ENCODE results near the gene CXXC5. TPM values are rescaled to one million over a fixed set of nuclear protein-coding genes. Genes with fewer than 3 reads are reported as not detected.

CXXC5 gene
- total and polyA plus RNA-seq, 9 of the 15 experiments (the other 6 are each of a cell fraction or from before 2014, with no cell fraction given), result 1.9 to 123 (median 45.8) TPM

GRCh38 chr5:139651043-139651834 is 3.1 kb downstream of the CXXC5 start (continued):
- TF ChIP-seq TFAP4 (CRISPR knock-in tag; IDR thresholded peaks at IDR 0.05; ENCODE audit: borderline replicate concordance) (peak; percentile 92), ZNF507 (tag; conservative IDR thresholded peaks at IDR 0.05) (no peak), SMARCE1 (IDR thresholded peaks at IDR 0.05) (no peak), ZFP30 (CRISPR knock-in tag; IDR thresholded peaks at IDR 0.05; ENCODE audit: borderline replicate concordance) (no peak), ERF (CRISPR knock-in tag; IDR thresholded peaks at IDR 0.05) (no peak), NCOA2 (IDR thresholded peaks at IDR 0.05; ENCODE audit: partially characterized antibody in 2 of 2) (no peak), SPI1 (IDR thresholded peaks at IDR 0.05; ENCODE audit: borderline replicate concordance, low read depth, low read length) (no peak), ZNF699 (CRISPR knock-in tag; IDR thresholded peaks at IDR 0.05; ENCODE audit: insufficient replicate concordance) (no peak), TCF7 (IDR thresholded peaks at IDR 0.05; ENCODE audit: borderline replicate concordance) (no peak), CEBPZ (IDR thresholded peaks at IDR 0.05; ENCODE audit: borderline replicate concordance, low read depth, low read length) (no peak), MTA3 (IDR thresholded peaks at IDR 0.05; ENCODE audit: borderline replicate concordance) (peak; percentile 56; the same call in 1 of the 2 replicates), C11orf30 (IDR thresholded peaks at IDR 0.05; ENCODE audit: low read depth) (no peak), POLR2A (conservative IDR thresholded peaks at IDR 0.05) (no peak), USF1 (CRISPR knock-in tag; IDR thresholded peaks at IDR 0.05) (peak; percentile 87), PRDM10 (IDR thresholded peaks at IDR 0.05; ENCODE audit: partially characterized antibody) (peak; percentile 61), RBBP5 (IDR thresholded peaks at IDR 0.05; ENCODE audit: borderline replicate concordance, insufficient read depth, low read length, poor library complexity, severe bottlenecking) (no peak), ZNF512 (tag; IDR thresholded peaks at IDR 0.05) (no peak)

Measured in K562 (cell line).